Mammary epithelial cell (primary cell): ENCODE measurements around the gene POLR2J.

ENCODE experiments used
- EZH2 ChIP-seq: IDR thresholded peaks from 2 replicates; pipeline ENCODE4 v1.6.1; 2012; ENCODE audit warnings: low read length, inconsistent platforms, borderline replicate concordance
- TF ChIP-seq, protein P1 (sequence below), 2 donors: IDR thresholded peaks in 1 of 2; conservative IDR thresholded peaks in 1 of 2; 2 replicates each; pipeline ENCODE4 v1.5.1; 2011 to 2012; ENCODE audit warnings: inconsistent platforms in 2 of 2, low read length in 2 of 2, mild to moderate bottlenecking in 2 of 2, control low read depth in 1 of 2, low read depth in 1 of 2; ENCODE audit not compliant: insufficient read depth in 1 of 2; ENCODE audit errors: extremely low read depth in 1 of 2

DNA sequence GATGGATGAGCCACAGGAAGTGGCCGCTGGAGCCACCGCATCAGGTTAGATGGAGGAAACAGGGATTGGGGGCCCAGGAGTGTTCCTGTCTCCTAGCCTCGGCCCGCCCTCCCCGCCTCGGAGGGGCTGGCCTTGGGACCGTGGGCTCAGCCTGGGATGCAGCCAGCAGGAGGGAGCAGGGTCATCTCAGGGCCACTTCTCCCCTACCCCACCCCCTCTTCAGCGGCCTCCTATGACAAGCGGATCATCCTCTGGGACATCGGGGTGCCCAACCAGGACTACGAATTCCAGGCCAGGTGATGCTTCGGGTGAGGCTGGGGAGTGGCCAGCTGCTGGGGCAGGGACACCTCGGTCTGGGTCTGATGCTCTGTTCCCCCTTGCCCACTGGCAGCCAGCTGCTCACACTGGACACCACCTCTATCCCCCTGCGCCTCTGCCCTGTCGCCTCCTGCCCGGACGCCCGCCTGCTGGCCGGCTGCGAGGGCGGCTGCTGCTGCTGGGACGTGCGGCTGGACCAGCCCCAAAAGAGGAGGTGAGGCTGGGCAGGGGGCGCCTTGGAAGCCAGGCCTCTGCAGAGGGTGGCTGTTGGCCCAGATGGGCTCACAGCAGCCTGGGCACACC is 9.3 kb downstream of the POLR2J start:
- TF ChIP-seq, protein P1, sequence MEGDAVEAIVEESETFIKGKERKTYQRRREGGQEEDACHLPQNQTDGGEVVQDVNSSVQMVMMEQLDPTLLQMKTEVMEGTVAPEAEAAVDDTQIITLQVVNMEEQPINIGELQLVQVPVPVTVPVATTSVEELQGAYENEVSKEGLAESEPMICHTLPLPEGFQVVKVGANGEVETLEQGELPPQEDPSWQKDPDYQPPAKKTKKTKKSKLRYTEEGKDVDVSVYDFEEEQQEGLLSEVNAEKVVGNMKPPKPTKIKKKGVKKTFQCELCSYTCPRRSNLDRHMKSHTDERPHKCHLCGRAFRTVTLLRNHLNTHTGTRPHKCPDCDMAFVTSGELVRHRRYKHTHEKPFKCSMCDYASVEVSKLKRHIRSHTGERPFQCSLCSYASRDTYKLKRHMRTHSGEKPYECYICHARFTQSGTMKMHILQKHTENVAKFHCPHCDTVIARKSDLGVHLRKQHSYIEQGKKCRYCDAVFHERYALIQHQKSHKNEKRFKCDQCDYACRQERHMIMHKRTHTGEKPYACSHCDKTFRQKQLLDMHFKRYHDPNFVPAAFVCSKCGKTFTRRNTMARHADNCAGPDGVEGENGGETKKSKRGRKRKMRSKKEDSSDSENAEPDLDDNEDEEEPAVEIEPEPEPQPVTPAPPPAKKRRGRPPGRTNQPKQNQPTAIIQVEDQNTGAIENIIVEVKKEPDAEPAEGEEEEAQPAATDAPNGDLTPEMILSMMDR (conservative IDR thresholded peaks at IDR 0.05 in 1 of 2, IDR thresholded peaks at IDR 0.05 in 1 of 2; ENCODE audit: extremely low read depth in 1 of 2, insufficient read depth in 1 of 2, low read depth in 1 of 2, low read length in 2 of 2): no peak
- TF ChIP-seq EZH2: no peak
